Colonic mucosa (tissue), 4 donors: ENCODE data around the gene CEPT1. TPM values are rescaled to one million over a fixed set of nuclear protein-coding genes. Genes with fewer than 3 reads are reported as not detected.

ENCODE experiments used
- DNase-seq: peaks from one replicate; pipeline ENCODE4 v3.0.0-alpha.2; 2020
- H3K27ac ChIP-seq: fragments of 200-600 bp; one replicate; pipeline ENCODE4 v1.8.0; 2021
- H3K27me3 ChIP-seq: fragments of 200-600 bp; one replicate; pipeline ENCODE4 v1.8.0; 2021
- H3K36me3 ChIP-seq: fragments of 200-600 bp; one replicate; pipeline ENCODE4 v1.8.0; 2021
- H3K4me1 ChIP-seq: fragments of 200-600 bp; one replicate; pipeline ENCODE4 v1.8.0; 2021; ENCODE audit warnings: mild to moderate bottlenecking
- H3K4me3 ChIP-seq: fragments of 200-600 bp; one replicate; pipeline ENCODE4 v1.8.0; 2021
- H3K9ac ChIP-seq, 2 donors: one replicate each; pipeline ENCODE4 v1.7.0; 2013; ENCODE audit warnings: control low read depth in 2 of 2, low read depth in 2 of 2, low read length in 2 of 2
- H3K9me3 ChIP-seq: fragments of 200-600 bp; one replicate; pipeline ENCODE4 v1.8.0; 2021
- CTCF ChIP-seq: fragments of 200-600 bp; IDR thresholded peaks from one replicate; pipeline ENCODE4 v1.8.0; 2022; ENCODE audit warnings: antibody characterized with exemption, mild to moderate bottlenecking
- intact Hi-C: fragments of 100-400 bp; cut with DNase I; formaldehyde crosslinking; loops from one replicate; pipeline ENCODE4 v1.14.1; 2022
- total RNA-seq, 2 donors: library from RNA; stranded (reverse); fragmentation: NEBNext Ultra II Directional in 1 of 2; extraction: Animal tissue kit (Norgen Biotek cat#: 25700) in 1 of 2; gene quantifications; one replicate each; pipeline ENCODE4 v1.2.1, GENCODE V29; 2021
- donor health status: healthy.
- donor health status: DM: no; HTN: no; CAD: no.
- donor health status: DM: no; HTN: no; CAD: no.

CEPT1 gene
- total RNA-seq, 2 donors from 2014 or later: 35.7 to 38.7 TPM

GRCh38 chr1:111195002-111195684 is 55.1 kb downstream of the CEPT1 start:
- Histone ChIP-seq H3K9me3 (no peaks in the 10 kb centered on the region), H3K27me3 (no peaks in the 10 kb centered on the region), H3K4me3 (no peak overlapping the region), H3K27ac (peak overlapping the region; percentile 68), H3K9ac (no peak overlapping the region), H3K36me3 (peaks cover 6% of the 10 kb centered on the region), H3K4me1 (peaks cover 5% of the 10 kb centered on the region)
- no peak for TF ChIP-seq CTCF
- DNase-seq: no peak
- intact Hi-C loops: no loop called here

GRCh38 chr1:111196213-111196612 is 56.2 kb downstream of the CEPT1 start:
- intact Hi-C loops: no loop called here
- H3K27ac ChIP-seq: no peak overlapping the region

GRCh38 chr1:111197598-111198284 is 57.7 kb downstream of the CEPT1 start:
- H3K27me3 ChIP-seq: no peaks in the 10 kb centered on the region
- intact Hi-C loops: no loop called here
- peak overlapping the region; percentile 14 for H3K4me3 ChIP-seq
- peak overlapping the region; percentile 29 to 42 for H3K9ac ChIP-seq
- H3K36me3 ChIP-seq: peaks cover 6% of the 10 kb centered on the region
- no peak for TF ChIP-seq CTCF
- no peaks in the 10 kb centered on the region for H3K9me3 ChIP-seq
- peak overlapping the region; percentile 92 for H3K27ac ChIP-seq
- H3K4me1 ChIP-seq: peaks cover 24% of the 10 kb centered on the region
- peak; percentile 42 for DNase-seq

More at GRCh38 chr1:111196213-111196612, 56.2 kb downstream of the CEPT1 start:
- H3K27me3 ChIP-seq: no peaks in the 10 kb centered on the region
- no peak for DNase-seq
- no peak overlapping the region for H3K4me3 ChIP-seq
- H3K36me3 ChIP-seq: peaks cover 6% of the 10 kb centered on the region
- H3K9me3 ChIP-seq: no peaks in the 10 kb centered on the region
- H3K4me1 ChIP-seq: peaks cover 14% of the 10 kb centered on the region
- H3K9ac ChIP-seq: no peak overlapping the region
- no peak for TF ChIP-seq CTCF

GRCh38 chr1:111198836-111199235 is 58.8 kb downstream of the CEPT1 start:
- DNase-seq: no peak
- peaks cover 23% of the 10 kb centered on the region for H3K4me1 ChIP-seq
- H3K27ac ChIP-seq: peak overlapping the region; percentile 92
- peak overlapping the region; percentile 14 for H3K4me3 ChIP-seq
- no peaks in the 10 kb centered on the region for H3K9me3 ChIP-seq
- H3K9ac ChIP-seq: peak overlapping the region; percentile 42 to 46
- H3K27me3 ChIP-seq: no peaks in the 10 kb centered on the region
- H3K36me3 ChIP-seq: peaks cover 6% of the 10 kb centered on the region
- TF ChIP-seq CTCF: no peak
- intact Hi-C loops: no loop called here

GRCh38 chr1:111199329-111199728 is 59.3 kb downstream of the CEPT1 start:
- intact Hi-C loops: no loop called here
- H3K36me3 ChIP-seq: peaks cover 6% of the 10 kb centered on the region
- H3K4me3 ChIP-seq: peak overlapping the region; percentile 14
- no peak for TF ChIP-seq CTCF
- no peaks in the 10 kb centered on the region for H3K9me3 ChIP-seq
- DNase-seq: no peak
- H3K9ac ChIP-seq: peak overlapping the region; percentile 42 to 46
- no peaks in the 10 kb centered on the region for H3K27me3 ChIP-seq
- H3K27ac ChIP-seq: peak overlapping the region; percentile 92
- H3K4me1 ChIP-seq: peaks cover 23% of the 10 kb centered on the region
